ENCODE results near the gene NRG2. TPM values are rescaled to one million over a fixed set of nuclear protein-coding genes. Genes with fewer than 3 reads are reported as not detected.

The NRG2 gene
- total and polyA plus RNA-seq, 2 of the 8 experiments (the other 6 are each of a cell fraction or from before 2014, with no cell fraction given): 0.27 to 0.54 TPM

- Histone ChIP-seq H4K8ac (ENCODE audit: extremely low read depth, insufficient read depth, low read length) (no peak overlapping the region), H3K4me1 (replicated peaks in 1 of 4; ENCODE audit: control insufficient read depth in 3 of 4, insufficient read depth in 4 of 4, low read length in 3 of 4) (peaks cover 0 to 9% (median 5%) of the 10 kb centered on the region in 4 experiments; a peak in 6 of 7 replicates), H3K9me3 (ENCODE audit: insufficient read depth in 2 of 2, low read depth in 1 of 2, low read length in 1 of 2) (no peaks in the 10 kb centered on the region), H3K18ac (ENCODE audit: extremely low read depth, low read length) (no peak overlapping the region), H2AFZ (ENCODE audit: low read length) (no peak overlapping the region), H2BK5ac (ENCODE audit: low read depth, low read length) (no peak overlapping the region), H4K91ac (replicated peaks; ENCODE audit: insufficient read length, low read length) (no peak overlapping the region), H3K23me2 (ENCODE audit: low read depth, low read length) (peaks cover 1% of the 10 kb centered on the region; the same call in 1 of the 2 replicates), H3K23ac (ENCODE audit: insufficient read length) (no peak overlapping the region), H3K27ac (ENCODE audit: low read depth, low read length) (no peak overlapping the region), H3K4me2 (ENCODE audit: insufficient read depth in 1 of 2, low read depth in 2 of 2, low read length in 2 of 2) (no peak overlapping the region), H2AK5ac (ENCODE audit: low read depth, low read length) (no peak overlapping the region), H2BK20ac (ENCODE audit: low read length) (no peak overlapping the region), H3K79me1 (ENCODE audit: low read depth, low read length) (no peaks in the 10 kb centered on the region), H3K4me3 (ENCODE audit: extremely low read depth in 1 of 4, insufficient read depth in 2 of 4, low read depth in 3 of 4, low read length in 4 of 4) (no peak overlapping the region), H2BK12ac (ENCODE audit: low read depth, low read length) (0 out of 2 replicates have a peak overlapping the region, but pooled peaks have one; percentile 60), H3K27me3 (replicated peaks in 1 of 4; ENCODE audit: control insufficient read depth in 3 of 4, extremely low read depth in 1 of 4, insufficient read depth in 3 of 4, low read length in 3 of 4) (peaks cover 0 to 2% (median 0%) of the 10 kb centered on the region in 4 experiments; a peak in 2 of 7 replicates), H2BK120ac (replicated peaks; ENCODE audit: low read depth, low read length) (no peak overlapping the region), H2BK15ac (ENCODE audit: low read length) (no peak overlapping the region), H3K4ac (replicated peaks; ENCODE audit: insufficient read length, low read depth, low read length) (no peak overlapping the region), H3K9ac (replicated peaks in 1 of 4; ENCODE audit: extremely low read depth in 1 of 4, low read depth in 3 of 4, low read length in 3 of 4) (no peak overlapping the region), H4K20me1 (replicated peaks in 1 of 2; ENCODE audit: control insufficient read depth in 1 of 2, insufficient read depth in 2 of 2, low read length in 2 of 2) (no peaks in the 10 kb centered on the region), H4K5ac (ENCODE audit: insufficient read length, low read depth, low read length) (no peak overlapping the region), H3K79me2 (ENCODE audit: control insufficient read depth in 1 of 2, insufficient read depth in 2 of 2, low read length in 2 of 2) (no peaks in the 10 kb centered on the region), H3K56ac (replicated peaks; ENCODE audit: insufficient read length, low read depth, low read length) (no peak overlapping the region), H3K36me3 (ENCODE audit: control insufficient read depth in 2 of 4, insufficient read depth in 4 of 4, low read length in 3 of 4) (no peaks in the 10 kb centered on the region), H3K14ac (ENCODE audit: insufficient read length) (no peak overlapping the region)
- POLR2A ChIA-PET (ENCODE audit: partially characterized antibody): no interaction called here
- 74% methylated on average over 9 of the region's 9 CpGs; no CpG with 5 or more reads in 1 of the 2 experiments for WGBS, 2 experiments (ENCODE audit: extremely low coverage in 1 of 2, insufficient coverage in 1 of 2, insufficient read length in 1 of 2, insufficient replicate concordance in 2 of 2, low coverage in 1 of 2, low lambda C conversion rate in 2 of 2, missing lambda C conversion rate in 1 of 2)
- CTCF ChIA-PET (ENCODE audit: partially characterized antibody): interaction anchor here (0.5 to 5.1 kb wide), 36 partner anchors 10 to 1278 kb away, joined by 3 to 135 read pairs (median 6); no protein-coding TSS in a partner anchor
- DNase-seq (ENCODE audit: low read depth in 1 of 2, low spot score in 2 of 2) (no peak), FAIRE-seq (no peak)
- no peak for TF ChIP-seq CBX5 (IDR thresholded peaks at IDR 0.05; ENCODE audit: low read depth, low read length)
- TF ChIP-seq RFX5 (IDR thresholded peaks at IDR 0.05; ENCODE audit: borderline replicate concordance, low read depth, low read length): no peak
- TF ChIP-seq ATF3 (IDR thresholded peaks at IDR 0.05; ENCODE audit: insufficient read depth, low read depth, low read length): no peak
- TF ChIP-seq SRF (IDR thresholded peaks at IDR 0.05; ENCODE audit: low read depth, low read length): 0 out of 2 replicates have a peak, but pooled peaks have one; percentile 3
- no peak for TF ChIP-seq SIRT6 (IDR thresholded peaks at IDR 0.05; ENCODE audit: low read length)
- TF ChIP-seq RAD21 (IDR thresholded peaks at IDR 0.05 in 1 of 2, conservative IDR thresholded peaks at IDR 0.05 in 1 of 2; ENCODE audit: low read depth in 2 of 2, low read length in 2 of 2): peak; percentile 51 to 64
- TF ChIP-seq, protein P1, sequence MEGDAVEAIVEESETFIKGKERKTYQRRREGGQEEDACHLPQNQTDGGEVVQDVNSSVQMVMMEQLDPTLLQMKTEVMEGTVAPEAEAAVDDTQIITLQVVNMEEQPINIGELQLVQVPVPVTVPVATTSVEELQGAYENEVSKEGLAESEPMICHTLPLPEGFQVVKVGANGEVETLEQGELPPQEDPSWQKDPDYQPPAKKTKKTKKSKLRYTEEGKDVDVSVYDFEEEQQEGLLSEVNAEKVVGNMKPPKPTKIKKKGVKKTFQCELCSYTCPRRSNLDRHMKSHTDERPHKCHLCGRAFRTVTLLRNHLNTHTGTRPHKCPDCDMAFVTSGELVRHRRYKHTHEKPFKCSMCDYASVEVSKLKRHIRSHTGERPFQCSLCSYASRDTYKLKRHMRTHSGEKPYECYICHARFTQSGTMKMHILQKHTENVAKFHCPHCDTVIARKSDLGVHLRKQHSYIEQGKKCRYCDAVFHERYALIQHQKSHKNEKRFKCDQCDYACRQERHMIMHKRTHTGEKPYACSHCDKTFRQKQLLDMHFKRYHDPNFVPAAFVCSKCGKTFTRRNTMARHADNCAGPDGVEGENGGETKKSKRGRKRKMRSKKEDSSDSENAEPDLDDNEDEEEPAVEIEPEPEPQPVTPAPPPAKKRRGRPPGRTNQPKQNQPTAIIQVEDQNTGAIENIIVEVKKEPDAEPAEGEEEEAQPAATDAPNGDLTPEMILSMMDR (IDR thresholded peaks at IDR 0.05; ENCODE audit: control extremely low read depth in 1 of 3, insufficient read depth in 1 of 3, low read depth in 1 of 3, low read length in 3 of 3): peak; percentile 64 to 73 (median 67)
Observed at GRCh38 chr5:139872052-139872766, 170.9 kb downstream of the NRG2 start.

Measured in H1 (cell line).